Epidermal melanocyte (primary cell): ENCODE measurements around the gene RIPK3.

Experiments used
- DNase-seq: peaks from one replicate; pipeline ENCODE4 v3.0.0; 2011; ENCODE audit warnings: low spot score; ENCODE audit not compliant: insufficient read length

Gene RIPK3

DNA sequence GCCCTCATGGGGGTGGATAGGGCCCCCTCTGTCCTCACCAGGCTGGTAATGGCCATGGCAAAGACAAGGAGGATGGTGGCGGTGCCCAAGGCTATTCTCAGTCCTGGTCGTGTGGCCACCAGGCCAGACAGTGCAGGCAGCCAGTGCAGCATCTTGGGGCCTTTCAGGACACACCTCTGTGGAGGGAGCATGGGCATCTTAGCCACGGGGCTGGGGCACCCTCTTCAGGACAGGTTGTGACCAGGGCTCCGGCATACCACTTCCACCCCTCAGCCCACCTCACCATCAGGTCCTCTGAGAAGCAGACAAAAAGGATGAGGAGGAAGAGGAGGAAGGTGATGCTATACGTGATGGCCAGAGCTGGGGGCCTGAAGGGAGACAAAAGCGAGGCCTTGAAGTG, 15.8 kb downstream of the RIPK3 start:
- DNase-seq, result no peak

DNA sequence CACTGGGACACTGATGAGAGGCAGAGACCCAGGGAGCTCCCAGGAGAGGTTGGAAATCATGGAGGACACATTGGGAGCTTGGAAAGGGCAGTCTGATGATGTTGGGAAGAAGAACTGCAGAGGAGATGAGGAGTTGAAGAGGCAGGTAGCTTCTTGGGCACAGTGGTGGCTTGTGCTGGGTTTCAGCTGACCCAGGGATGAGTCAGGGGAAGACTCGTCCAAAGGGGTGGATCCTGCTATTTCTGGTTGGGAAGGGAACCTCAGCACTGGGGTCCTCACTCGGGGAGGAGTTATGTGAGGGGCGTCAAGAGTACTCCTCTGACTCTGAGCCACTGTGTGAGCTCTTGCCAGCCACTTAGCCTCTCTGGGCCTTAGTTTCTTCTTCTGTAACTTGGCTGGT, 16.4 kb downstream of the RIPK3 start:
- no peak for DNase-seq

DNA sequence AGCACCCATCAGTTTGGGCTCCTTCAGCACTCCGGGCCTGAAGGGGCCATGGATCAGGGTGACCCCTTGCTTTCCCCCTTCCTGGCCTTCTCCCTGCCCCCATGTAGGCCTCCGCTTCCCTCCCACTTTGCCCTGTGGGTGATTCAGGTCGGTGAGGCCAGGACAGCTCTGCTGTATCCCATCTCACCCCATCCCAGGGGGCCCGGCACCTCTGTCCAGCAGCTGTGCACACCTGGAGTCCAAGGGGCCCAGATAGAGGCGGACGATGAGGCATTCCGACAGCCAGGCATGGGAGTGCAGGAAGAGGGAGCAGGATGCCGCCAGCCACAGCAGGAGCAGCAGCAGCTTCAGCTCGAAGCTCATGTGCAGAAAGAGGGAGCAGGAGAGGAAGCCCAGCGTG, 17.1 kb downstream of the RIPK3 start:
- DNase-seq, result no peak

DNA sequence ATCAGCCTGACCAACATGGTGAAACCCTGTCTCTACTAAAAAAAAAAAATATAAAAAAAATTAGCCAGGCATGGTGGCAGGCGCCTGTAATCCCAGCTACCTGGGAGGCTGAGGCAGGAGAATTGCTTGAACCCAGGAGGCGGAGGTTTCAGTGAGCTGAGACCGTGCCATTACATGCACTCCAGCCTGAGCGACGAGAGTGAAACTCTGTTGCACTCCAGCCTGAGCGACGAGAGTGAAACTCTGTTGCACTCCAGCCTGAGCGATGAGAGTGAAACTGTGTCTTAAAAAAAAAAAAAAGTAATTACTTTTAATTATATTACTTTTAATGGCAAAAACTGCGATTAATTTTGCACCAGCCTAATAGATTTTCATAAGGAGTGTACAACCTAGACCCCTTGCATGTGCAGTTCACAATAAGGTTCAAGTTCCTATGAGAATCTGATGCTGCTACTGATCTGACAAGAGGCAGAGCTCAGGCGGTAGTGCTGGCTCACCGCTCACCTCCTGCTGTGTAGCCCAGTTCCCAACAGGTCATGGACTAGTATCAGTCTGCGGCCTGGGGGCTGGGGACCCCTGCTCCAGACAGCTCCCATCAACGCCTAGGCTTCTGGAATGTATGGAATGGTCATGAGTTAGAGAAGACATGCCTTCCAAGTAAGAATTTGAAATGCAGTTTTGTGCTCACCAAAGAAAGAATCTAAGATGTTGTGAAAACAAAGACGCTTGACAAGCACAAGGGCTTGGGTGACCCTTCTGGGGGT, 18.4 kb downstream of the RIPK3 start:
- DNase-seq, result no peak

DNA sequence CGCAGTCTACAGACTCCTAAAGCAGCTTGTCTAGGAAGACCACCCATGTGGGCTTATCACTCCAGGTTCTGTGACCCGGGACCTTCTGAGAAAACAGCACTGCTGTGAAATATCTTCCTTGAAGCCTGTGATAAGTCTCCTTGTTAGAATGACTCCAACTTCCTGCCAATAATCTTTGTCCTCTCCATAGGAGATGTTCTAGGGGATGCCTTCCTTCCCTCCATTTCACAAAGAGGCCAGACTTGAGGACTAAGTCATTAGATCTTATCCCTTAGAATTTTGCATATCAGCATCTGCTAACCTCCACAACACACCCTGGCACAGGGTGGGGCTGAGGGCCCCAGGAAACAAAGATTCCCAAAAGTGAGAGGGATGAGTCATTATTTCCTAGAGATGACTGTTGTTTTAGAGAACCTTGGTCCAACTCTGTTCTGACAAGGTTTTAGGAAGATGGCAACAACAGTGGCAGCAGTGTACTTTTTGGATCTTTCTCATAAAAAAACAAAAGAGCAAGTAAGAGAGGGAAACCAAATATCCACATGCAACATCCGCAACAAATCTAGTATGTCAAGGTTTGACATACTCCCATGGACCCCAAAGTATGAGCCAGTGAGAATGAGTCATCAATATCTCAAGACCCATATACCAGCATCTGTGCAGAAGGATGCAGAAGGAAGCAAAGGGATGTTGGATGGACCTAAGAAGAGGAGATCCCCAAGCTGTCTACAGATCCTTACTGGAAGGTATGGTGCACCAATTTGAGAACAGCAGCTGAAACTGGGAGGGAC, 22.5 kb downstream of the RIPK3 start:
- no peak for DNase-seq

DNA sequence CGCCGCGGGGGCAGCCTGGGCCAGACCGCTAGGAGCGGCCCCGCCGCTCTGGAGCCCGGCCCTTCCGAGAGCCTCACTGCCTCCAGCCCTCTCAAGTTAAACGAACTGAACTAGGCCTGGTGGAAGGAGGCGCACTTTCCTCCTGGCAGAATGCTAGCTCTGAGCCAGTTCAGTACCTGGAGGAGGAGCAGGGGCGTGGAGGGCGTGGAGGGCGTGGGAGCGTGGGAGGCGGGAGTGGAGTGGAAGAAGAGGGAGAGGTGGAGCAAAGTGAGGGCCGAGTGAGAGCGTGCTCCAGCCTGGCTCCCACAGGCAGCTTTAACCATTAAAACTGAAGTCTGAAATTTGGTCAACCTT, 23.2 kb downstream of the RIPK3 start:
- no peak for DNase-seq

DNA sequence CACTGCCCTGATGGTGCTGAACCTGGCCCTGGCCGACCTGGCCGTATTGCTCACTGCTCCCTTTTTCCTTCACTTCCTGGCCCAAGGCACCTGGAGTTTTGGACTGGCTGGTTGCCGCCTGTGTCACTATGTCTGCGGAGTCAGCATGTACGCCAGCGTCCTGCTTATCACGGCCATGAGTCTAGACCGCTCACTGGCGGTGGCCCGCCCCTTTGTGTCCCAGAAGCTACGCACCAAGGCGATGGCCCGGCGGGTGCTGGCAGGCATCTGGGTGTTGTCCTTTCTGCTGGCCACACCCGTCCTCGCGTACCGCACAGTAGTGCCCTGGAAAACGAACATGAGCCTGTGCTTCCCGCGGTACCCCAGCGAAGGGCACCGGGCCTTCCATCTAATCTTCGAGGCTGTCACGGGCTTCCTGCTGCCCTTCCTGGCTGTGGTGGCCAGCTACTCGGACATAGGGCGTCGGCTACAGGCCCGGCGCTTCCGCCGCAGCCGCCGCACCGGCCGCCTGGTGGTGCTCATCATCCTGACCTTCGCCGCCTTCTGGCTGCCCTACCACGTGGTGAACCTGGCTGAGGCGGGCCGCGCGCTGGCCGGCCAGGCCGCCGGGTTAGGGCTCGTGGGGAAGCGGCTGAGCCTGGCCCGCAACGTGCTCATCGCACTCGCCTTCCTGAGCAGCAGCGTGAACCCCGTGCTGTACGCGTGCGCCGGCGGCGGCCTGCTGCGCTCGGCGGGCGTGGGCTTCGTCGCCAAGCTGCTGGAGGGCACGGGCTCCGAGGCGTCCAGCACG, 23.8 kb downstream of the RIPK3 start:
- DNase-seq, result no peak

DNA sequence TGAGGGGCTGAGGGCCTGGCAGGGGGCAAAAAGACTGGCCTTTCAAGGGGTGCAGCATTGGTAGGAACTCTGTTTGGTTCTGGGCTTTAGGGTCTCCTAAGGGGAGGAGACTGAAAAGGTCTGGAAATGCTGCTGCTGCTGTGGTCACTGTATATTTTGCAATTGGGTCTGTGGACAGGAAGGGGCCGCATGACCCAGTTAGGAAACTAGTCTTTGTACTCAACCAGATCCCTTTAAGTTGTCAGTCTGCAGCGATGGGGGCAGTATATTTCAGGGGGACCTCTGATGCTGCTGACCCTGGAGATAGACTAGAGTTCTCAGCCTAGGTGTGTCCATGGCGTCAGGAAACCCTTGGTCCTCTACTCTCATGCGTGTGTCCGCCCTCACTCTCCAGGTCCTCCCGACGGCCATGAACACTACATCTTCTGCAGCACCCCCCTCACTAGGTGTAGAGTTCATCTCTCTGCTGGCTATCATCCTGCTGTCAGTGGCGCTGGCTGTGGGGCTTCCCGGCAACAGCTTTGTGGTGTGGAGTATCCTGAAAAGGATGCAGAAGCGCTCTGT, 24.5 kb downstream of the RIPK3 start:
- DNase-seq, result no peak

DNA sequence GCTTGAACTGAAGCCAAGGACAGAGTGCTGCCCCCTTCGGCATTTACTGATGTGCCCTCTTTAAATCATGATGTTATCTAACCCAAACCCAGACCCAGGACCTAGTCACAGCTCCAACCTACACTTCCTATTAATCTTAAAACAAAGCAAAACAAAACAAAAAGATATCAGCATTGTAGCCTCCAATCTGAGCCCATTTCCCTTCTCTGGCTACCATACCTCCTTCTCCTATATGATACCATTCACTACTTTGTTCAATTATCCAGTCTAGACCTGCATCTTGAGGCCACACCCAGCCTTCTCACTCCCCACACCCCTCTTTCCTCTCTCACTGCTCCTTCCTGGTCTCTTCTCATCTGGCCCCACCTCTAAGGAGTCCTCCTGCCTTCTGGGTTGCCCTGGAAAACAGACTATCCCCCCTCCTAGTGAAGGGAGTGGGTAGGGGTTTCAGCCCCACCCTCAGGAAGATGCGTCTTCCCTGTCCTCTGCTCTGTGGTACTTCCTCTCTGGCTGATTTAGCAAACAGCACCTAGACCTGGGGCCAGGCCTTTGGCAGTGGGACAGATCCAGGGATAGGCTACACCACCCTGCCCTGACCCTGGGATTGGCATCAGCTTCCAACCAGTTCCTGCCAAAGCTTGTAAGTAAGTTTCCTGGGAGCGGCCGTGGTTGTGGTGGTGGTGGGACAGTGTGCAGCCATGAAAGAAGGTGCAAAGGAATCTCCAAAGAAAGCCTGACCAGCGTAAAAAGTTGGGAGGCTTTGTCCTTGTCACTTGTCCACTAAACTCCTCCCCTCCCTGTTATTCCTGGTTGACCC, 25.2 kb downstream of the RIPK3 start:
- DNase-seq, result no peak

DNA sequence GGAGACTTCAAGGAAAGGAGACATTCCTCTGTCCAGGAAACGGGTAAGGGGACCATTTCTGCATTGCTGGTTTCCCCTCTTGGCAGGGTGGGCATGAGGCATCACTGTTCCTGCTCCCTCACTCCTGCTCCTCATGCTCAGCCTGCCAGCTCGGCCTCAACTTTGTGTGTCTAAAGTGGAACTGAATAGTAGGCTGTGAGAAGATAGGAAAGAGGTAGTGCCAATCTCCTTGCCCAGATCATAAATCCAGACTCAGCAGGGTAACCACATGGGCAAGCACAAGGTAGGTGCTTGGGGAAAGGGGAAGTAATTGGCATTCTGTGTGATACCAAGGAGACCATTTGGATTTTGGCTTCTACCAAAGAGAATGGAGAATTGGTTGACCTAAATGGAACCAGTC, 25.9 kb downstream of the RIPK3 start:
- no peak for DNase-seq

DNA sequence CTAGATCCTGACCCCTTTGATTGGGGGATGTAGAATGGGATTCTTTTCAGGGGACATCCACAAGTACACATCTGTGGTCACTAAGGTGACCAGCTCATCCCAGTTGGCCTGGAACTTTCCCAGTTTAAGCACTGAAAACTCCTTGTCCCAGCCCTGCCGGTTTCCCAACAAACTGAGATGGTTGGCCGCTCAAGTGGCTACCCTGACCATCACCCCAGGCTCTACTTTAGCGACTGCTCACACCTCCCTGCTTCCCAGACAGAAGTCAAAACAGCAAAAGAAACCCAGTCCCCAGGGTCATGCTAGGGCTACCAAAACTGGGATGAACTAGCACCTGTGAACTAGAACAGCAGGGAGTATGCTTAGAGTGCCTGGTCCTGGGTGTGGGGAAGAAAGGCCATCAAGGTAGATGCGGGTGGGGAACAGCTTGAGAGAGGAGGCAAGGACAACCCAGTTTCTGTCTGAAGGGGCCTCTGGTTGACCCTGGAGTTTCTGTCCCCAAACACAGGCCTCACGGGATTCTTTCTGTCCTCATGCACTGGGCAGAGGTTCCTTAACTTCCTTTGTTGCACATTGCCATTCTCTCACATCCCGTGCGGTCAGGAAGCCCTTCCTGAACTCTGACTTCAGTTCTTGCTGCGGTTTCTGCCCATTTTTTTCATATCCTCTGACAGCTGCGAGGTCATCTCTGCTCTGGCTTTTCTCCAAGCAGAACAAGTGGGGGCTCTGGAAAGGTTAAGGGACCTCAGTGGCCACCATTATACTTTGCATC, 26.9 kb downstream of the RIPK3 start:
- DNase-seq, result no peak

DNA sequence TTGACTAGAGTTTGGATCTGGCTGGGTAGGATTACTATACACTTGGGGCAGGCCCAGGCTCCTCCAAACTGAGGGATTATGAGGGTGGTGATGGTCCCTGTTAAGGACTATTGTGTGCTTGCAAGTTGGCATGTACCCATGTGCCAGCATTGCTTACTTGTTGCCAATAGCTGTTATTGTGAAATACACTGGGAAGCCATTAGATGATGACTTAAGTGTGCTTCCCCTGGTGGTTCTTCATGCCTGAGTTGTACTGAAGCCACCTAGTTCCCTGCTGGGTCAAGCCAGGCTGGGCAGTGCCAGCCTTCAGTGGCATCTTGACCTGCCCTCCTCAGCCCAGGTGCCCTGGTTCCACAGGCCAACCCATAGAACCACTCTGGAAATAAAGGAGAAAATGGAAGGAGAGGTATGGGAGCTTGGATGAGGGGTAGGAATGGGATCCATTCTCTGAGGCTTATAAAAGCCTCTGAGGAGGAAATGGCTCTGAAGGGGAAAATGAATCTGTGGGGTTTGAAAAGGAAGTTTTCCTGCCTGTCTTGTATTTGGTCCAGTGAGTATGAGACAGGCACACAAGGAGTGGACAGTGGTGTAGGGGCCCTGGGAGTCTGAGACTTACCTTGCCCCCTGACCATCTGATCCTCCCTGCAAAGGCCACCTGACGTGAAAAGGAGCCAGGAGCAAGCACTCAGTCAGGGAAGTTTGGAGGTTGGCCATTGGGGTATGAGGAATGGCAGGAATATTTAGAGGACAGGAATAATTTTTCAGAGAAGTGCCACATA, 27.8 kb downstream of the RIPK3 start:
- no peak for DNase-seq

DNA sequence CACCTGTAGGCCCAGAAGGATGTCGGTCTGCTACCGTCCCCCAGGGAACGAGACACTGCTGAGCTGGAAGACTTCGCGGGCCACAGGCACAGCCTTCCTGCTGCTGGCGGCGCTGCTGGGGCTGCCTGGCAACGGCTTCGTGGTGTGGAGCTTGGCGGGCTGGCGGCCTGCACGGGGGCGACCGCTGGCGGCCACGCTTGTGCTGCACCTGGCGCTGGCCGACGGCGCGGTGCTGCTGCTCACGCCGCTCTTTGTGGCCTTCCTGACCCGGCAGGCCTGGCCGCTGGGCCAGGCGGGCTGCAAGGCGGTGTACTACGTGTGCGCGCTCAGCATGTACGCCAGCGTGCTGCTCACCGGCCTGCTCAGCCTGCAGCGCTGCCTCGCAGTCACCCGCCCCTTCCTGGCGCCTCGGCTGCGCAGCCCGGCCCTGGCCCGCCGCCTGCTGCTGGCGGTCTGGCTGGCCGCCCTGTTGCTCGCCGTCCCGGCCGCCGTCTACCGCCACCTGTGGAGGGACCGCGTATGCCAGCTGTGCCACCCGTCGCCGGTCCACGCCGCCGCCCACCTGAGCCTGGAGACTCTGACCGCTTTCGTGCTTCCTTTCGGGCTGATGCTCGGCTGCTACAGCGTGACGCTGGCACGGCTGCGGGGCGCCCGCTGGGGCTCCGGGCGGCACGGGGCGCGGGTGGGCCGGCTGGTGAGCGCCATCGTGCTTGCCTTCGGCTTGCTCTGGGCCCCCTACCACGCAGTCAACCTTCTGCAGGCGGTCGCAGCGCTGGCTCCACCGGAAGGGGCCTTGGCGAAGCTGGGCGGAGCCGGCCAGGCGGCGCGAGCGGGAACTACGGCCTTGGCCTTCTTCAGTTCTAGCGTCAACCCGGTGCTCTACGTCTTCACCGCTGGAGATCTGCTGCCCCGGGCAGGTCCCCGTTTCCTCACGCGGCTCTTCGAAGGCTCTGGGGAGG, 28.9 kb downstream of the RIPK3 start, which contains the start of gene LTB4R:
Gene LTB4R, plus strand, starts transcription at position 857 of the 959 bp plus-strand sequence. CDS start 4,150 bp downstream, outside the sequence.
- no peak for DNase-seq

DNA sequence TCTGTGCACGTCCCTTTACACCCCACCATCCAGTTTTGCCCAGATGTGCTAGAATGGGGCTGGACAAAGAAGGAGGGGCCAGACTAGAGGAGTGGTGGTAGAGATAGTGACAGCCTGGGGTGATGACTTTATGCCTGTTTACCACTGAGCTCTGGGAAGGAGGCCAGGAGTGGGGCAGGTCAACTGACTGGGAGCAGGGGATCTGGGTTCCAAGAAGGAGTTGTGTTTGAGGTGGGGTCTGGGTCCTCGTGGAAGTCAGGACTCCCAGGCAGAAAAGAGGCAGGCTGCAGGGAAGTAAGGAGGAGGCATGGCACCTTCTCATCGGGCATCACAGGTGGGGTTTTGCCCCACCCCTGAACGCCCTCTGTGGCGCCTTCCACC, 29.5 kb downstream of the RIPK3 start:
- no peak for DNase-seq

DNA sequence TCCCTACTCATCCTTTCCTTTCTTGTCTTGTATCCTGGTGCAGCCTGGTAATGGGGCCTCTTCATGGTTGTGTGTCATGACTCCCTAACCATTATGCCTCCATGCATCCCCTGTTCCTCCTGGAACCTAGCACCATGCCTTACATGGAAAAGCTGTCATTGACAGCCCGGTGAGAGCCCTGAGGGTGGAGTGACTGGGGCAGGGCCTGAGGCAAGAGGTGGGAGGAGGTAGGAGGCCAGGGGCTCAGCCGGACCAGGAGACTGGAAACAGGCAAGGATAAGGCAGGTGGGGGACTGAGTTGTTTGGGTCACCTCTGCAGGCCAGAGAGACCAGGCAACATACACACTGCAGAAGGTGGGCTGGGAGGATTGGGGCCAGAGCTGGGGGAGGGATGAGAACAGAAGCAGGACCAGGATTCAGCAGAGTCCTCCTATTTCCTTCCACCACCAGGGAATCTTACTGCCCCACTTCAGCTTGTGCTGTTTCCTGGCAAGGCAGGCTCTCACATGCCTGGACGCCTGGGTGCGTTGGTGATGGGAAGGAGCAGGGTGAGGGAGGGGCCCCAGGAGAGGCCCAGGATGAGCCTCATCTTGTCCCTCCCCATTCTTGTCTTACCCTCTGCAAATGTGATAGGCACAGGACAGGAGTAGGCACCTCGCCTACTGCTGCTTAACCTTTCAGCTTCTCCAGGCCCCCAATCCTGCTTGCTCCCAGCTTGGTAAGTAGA, 30.1 kb downstream of the RIPK3 start, which contains the start of gene LTB4R2:
Gene LTB4R2, plus strand, starts transcription at position 603 of the 727 bp plus-strand sequence. CDS start 525 bp downstream, outside the sequence.
- DNase-seq, result no peak

DNA sequence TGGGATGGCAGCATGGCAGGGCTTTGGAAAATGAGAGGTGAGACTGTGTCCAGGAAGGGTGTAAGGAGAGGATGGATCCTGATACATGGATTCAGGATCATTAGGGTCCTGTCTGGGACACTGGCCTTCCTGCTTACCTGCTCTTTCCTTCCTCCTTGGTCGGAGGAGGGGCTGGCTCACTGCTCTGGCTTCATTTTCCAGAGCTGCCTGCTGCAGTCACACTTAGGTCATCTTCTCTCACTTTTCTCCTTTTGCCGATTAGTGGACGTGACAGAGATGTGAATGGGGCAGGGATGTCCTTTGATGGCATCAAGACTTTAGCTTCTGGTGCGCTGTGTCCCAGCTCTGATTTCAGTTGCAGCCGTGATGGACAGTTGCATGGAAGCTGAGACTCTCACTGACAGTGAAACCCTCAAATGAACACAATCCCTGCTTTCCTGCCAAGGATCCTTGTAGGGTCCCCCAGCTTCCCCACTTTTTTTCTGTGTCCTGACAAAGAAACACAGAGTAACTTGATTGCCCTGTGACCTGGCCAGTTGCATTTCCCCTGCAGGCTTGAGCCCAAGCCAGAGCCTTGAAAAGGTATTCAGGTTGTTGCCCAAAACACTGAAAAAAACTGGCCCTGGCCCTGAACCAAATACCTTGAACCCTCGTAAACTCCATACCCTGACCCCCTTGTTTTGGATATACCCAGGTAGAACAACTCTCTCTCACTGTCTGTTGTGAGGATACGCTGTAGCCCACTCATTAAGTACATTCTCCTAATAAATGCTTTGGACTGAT, 31.3 kb downstream of the RIPK3 start:
- DNase-seq, result no peak
